SIG-M5 treated with dmso at 0.1 percent for 504 hours (cell line): ENCODE results near the gene MZT2B.
"Not testable (repeated sequence)": the region's sequence is repeated elsewhere in the genome, so short reads cannot be mapped to it uniquely, and the experiment has no call there.

Source experiments
- DNase-seq: peaks from one replicate; lab custom pipeline; 2025; ENCODE audit not compliant: unreplicated experiment; lab: John Stamatoyannopoulos, UW

MZT2B gene, protein sequence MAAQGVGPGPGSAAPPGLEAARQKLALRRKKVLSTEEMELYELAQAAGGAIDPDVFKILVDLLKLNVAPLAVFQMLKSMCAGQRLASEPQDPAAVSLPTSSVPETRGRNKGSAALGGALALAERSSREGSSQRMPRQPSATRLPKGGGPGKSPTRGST

DNA sequence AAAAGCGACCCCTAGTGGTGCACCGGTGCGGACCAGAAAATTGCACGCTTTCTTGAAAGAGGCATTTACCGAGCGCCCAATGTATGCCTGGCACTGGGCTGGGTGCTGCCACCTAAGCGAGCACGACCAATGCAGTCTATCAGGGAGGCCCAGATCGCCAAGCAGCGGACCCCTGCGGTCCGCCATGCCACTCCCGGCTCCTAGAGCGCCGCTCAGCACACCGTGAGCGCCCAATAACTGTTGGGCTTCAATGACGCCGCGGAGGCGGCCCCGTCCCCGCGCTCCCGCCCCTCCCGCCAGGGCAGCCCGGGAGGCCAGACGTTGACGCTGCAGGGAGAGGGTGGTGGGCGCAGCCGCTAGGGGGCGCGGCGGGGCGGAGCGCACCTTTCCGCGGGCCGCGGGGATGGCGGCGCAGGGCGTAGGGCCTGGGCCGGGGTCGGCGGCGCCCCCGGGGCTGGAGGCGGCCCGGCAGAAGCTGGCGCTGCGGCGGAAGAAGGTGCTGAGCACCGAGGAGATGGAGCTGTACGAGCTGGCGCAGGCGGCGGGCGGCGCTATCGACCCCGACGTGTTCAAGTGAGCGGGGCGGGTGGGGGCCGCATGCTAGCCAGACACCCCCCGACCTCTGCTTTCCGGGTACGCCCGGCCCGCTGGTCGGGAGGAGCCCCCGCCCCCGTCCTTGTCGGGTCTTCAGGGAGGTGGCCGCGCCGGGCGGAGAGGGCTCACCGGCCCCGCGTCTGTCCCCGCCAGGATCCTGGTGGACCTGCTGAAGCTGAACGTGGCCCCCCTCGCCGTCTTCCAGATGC is at the start of gene MZT2B:
TSS of gene MZT2B (plus strand) at position 383 of the 803 bp plus-strand sequence. CDS start at position 404, 21 bp downstream.
- peak; percentile 82 for DNase-seq

DNA sequence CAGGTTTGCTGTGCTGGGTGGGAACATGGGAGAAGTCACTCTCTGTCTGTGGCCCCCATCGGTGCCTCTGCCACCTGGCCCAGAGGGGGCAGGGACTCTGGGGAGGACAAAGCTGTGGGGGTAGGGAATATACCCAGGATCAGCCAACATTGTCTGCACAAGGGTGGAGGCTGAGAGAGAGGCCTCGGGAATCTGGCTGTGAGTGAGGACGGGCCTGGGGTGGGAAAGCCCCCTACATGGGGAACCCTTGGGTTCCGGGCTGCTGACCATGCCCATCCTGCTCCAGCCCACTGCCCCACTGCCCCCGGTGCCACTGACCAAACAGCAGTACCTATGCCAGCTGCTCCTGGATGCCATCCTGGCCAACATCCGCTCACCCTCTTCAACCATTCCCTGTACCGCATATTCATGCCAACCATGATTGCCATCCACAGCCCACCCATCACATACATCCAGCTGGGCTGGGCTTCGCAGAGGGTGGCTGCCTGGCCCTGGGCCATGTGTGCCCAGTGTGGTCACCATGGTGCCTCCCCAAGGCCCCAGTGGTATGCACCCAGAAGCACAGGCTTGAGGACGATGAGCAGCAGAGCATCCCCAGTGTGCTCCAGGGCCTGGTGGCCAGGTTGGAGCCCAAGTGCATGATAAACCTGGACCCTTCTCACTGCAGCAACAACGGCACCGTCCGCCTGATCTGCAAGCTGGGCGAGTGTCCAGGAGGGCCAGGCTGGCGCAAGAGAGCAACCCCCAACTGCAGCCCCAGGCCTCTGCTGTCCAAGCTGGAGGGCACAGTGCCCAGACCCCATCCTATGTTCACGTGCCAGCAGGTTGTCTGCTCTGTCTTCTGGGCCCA is 46.1 kb upstream of the MZT2B start:
- DNase-seq, result no peak

DNA sequence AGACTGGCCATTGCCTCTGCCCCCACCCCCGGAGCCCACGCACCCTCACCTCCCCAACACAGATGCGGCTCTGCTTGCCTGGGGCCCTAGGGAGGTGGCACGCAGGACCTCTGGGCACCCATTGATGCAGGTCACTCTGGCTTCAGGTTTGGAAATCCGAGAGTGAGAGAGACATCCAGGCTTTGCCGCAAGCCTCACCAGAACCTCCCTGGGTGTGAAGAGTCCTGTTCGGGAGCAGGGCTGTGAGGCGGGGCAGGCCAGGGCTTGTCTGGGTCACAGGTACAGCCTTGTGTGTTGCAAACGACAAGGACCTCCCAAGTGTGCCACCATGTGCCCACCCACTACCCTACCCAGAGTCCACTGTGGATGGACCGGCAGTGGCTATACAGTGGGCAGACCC is 45.5 kb upstream of the MZT2B start:
- DNase-seq, result not testable (repeated sequence)

DNA sequence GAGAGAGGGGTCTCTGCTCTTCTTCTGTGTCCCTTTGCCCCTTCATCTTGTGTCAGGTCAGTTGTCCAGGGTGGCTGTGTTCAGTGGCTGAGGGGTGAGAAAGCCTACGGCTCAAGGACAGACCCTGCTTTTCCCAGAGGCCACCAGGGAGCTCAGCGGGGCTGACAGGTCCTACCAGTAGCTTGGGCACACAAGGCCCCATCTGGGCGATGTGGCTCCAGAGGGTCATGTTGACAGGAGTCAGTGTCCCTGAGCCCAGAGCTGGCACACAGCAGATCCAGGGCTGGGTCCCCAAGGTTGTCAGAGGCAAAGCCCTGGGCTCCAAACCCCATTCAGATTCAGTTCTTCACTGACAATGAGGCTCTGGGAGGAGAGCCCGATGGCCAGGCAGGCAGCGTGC is 44.9 kb upstream of the MZT2B start:
- not testable (repeated sequence) for DNase-seq

DNA sequence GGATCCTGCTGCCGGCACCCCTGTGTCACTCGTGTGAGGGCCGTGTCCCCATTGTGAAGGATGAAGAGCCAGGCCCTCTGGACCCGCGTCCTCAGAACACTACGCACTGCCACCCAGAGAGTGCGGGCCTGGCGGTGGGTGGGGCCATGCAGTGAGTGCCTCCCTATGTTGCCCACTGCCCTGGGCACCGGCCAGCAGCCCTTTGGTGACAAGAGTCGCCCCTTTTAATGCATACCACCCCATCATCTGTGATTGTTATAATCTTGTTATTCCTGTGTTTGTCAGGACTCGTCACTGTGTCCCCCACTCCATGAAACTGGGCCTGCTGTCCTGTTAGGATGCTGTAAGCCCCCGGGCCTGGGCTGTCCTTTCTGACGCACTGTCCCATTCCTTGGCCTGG is 43.7 kb upstream of the MZT2B start:
- not testable (repeated sequence) for DNase-seq

DNA sequence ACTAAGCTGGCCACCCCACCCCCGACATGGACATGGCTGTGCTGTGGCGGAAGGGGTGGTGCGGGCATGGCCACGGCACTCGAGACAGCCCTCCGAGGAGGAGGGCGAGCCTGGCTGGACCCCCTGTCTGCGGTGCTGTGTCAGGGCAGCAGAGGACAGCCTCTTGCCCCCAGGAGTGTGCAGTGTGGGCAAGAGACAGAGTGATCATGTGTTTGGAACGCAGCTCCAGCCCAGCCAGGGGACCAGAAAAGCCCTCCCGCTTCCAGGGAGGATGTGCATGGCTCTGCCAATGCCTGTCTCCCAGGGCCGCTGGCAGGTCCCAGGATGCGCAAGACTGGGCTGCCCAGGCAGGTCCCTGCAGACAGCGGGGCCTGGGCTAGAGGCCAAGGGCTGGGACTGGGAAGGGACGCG is 43.2 kb upstream of the MZT2B start:
- DNase-seq, result not testable (repeated sequence)

DNA sequence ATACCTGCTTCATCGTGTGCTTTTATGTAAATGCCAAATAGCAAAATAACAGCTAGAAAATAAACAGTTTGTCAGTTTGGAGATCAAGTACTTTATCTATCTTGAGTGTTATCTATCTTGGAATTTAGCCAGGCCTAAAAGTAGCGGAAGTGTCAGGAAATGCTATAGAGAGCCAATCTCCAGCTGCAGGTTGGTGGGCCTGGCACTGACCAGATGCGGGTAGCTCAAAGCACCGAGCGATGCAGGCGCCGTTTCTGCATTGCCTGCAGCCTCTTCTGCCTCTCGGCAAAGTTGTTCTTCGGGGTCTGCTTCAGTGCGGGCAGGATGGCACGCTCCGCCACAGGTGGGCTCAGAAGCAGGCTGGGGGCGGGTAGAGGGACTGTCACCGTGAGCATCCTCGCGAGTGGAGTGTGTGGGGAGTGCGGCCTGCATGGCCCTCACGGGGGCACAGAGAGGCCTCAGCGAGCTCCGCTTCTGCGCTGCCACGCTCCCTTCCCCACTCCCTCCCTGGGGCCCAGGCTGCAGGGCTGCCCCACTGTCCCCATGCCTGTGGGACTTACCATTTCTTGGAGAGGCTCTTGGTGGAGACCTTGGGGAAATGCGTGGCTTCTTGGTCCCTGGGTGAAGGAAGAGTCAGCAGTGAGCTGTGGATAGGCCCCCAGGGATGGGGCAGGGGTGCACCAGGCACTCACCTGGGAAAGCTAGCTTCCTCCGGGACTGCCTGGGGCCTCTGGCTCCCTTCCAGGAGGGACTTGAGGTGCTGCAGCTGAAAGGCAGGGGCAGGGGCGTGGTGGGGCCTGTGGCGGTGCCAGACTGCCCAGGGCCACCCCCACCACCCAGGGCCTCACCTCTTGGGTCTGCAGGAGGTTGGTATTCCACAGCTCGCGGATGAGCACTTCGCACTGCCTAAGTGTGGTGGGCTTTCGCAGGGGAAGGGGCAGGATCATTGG is 42.5 kb upstream of the MZT2B start:
- DNase-seq, result not testable (repeated sequence)

DNA sequence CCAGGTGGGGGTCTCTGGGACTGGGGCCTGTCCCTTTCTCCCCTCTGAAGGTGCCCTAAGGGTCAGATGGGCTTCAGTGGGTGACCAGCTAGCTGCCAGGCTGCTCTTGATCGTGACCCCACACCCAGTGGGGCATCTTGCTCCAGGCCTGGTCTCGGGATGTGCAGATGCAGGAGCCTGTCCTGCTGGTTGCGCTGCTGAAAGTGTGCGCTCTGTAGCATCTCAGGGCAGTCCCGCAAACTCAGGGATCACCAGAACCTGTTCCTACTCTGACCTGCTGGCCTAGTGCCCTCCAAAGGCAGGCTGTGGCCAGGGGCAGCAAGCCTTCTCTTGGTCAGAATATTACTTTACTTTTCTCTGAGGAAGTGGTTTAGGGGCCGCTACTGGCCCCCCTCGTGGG is 41.5 kb upstream of the MZT2B start:
- not testable (repeated sequence) for DNase-seq

DNA sequence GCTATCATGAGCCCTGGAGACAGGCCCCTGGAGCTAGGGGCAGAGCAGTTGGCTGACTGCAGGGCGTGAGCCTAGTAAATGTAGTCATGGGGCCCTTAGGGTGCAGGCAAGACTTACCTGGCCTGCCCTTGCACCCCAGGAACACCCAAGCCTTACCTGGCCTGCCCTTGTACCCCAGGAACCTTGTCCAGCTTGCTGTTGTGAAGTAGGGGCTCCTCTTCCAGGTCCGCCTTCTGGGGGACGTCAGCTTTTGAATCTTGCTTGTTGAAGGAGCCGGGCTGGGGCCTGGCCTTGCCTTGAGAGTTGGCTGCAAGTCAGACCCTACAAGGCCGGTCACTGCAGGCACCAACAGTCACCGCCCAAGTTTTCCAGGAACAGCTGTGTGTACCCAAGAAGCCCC is 41.1 kb upstream of the MZT2B start:
- not testable (repeated sequence) for DNase-seq

DNA sequence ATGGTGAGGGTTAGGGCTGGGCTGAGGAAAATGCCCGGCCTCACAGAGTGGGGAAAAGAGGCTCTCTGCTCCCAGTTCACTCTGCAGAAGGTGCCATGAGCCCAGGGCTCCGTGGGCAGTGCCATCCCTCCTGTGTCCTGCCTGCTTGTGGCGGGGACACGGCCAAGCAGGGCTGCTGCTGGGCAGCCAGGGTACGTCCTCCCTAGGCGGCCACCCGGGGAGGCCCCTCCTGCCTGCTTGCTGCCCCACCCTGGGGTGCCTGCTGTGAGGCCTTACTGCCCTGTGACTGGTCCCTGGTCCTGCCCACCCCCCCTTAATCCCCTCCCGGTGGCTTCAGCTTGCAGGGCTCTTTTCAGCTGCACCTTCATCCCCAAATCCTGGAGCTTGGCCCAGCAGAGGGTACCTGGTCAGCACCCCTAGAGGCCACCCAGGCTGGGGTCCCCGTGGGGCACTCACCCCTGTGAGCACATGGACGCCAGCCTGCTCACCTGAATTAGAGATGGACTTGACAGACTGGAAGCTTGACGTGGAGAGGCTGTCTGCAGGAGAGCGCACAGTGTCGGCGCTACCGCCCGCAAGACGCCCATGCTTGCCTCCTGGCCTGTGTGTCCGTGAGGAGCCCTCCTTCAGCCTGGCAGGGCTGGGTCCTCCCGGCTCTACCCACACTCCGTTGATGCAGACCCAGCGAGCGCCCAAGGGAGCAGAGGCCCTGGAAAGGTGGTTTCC is 40.3 kb upstream of the MZT2B start:
- DNase-seq, result not testable (repeated sequence)

DNA sequence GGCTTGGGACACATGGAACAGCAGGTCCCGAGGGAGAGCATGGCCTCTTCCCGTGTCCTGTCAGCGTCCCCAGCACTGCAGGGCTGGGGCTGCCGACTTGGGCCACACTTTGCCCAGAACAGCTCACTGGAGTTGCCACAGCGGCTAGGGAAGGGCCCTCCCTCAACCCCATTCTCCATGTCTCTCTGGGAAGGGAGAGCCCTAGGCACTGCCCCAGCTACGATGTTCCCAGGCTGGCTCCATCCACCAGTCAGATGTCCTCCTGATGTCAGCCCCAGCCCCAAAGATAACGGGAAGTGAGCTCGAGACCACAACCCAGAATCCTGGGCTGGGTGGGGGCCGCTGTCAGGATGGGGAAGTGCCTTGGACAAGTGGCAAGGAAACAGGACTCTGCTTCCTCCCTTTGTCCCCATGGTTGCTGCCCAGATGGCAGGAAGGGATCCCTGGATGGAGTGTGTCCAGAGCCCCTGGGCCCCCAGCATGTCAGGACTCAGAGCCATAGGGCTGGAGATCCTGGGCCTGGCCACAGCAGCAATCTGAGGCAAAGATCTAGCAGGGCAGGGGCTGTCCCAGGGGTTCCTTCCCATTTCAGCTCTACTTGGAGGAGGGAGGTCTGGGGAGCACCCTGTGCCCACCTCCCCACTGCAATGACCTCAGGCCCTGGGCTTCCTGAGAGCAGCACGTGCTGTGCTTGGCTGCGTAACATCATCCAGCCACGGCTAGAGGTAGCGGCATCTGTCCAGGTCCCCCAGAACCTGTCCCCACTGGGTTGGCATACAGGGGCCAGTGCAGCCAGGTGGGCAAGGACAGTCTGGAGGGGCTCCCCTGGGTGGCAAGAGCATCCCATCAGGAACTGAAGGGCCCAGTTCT is 39.4 kb upstream of the MZT2B start:
- DNase-seq, result not testable (repeated sequence)

DNA sequence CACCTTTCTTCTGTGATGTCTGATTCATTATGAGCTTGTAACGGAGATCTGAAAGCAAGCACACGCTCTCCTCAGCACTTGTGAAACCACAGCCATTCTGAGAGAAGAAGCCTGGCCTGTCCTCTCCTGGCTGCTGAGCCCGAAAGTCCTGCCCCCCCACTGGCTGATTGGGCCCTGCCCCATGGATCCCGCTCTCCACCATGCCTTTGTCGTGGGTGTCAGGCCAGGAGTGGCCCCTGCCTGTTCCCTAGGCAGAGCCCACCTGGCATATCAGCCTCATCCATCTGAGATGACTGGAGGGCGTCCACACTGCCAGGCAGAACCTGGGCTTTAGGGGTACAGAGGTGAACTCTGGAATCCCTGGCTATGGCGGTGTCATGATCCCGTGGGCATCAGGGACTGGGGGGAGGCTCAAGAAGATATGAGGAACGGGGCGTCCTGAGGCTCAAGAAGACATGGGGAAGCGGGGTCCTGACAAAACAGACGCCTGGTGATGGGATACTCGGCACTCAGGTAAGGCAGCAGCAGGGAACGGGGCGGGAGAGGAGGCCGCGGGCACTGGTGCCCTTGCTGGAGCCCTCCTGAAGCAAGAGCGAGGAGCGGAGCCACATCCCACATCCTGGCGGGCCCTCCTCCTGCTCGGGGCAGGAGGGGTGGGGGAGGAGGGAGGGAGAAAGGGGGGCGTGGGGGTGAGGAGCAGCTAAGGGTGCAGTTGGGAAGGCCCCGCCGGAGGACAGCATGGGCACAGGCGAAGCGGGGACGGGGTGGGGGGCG is 38.6 kb upstream of the MZT2B start:
- not testable (repeated sequence) for DNase-seq

DNA sequence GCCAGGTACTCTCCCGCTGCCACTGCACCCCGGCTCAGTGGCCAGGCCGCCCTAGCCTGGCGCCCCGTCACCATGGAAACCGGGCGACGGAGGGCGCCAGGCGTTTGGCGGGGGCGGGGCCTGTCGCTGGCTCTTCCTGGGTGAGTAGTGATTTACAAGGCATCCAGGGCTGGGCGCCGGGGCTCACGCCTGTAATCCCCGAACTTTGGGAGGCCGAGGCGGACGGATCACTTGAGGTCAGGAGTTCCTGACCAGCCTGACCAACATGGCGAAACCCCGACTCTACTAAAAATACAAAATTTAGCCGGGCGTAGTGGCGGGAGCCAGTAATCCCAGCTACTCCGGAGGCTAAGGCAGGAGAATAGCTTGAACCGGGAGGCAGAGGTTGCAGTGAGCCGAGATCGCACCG is 37.1 kb upstream of the MZT2B start, which contains the start of gene CCDC74B:
TSS of gene CCDC74B (minus strand) at position 107 of the 409 bp plus-strand sequence. CDS start 116 bp downstream, outside the sequence.
- not testable (repeated sequence) for DNase-seq

DNA sequence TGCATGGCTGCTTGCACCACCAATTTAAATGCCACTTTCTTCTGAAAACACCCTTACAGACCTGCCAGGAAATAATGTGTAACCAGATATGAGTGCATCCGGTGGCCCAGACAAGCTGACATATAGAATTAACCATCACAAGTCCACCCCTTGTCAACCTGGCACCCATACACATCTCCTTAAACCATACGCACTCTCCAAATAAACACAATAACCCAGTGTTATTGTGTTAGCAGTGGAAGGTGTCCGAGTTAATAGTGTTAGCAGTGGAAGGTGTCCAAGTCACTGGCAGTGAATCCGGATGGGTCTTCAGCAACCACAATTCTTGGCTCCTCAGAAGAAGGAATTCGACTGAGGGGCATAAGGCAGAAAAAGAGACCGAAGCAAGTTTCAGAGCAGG is 33.5 kb upstream of the MZT2B start:
- DNase-seq, result not testable (repeated sequence)

DNA sequence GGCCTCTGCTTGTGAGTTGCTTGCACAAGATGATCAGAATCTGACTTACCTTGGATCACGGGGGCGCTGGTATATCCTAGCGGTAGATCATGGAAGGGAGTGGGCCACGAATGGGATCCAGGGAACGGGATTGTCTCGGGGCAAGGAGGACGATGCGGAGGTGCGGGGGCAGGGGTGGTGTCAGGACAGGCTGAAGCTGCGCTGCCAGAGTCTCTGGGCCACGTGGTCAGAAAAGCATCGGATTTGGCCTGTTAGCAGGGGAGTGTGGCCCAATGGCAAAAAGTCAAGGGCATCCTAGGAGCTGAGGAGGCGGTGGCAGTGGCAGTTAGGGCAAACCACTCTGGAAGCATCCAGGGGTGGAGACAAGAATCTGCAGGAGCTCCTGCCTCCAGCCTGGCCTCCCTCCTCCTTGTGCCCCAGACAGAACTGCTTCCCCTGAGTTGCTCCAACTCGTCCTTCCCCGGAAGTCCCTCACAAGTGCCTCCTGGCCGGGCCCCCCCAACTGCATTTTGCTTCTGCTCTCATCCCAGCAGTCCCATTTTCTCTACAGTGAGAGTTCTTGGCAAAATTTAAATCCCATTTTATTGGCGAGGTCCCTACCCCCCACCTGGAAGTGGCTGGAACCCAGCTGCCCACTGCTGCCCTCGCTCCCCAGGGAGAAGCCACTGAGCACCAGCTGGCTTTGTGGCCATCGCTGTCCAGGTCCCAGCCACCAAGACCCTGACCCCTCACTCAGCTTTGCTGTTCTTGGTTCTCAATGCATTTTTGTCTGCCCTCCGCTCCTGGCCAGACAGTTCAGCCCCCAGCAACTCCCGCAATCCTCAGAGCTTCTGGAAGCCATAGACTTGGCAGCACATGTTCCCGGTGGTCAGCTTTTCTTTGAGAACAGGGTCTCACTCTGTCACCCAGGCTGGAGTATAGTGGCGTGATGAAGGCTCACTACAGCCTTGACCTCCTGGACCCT is 31.6 kb upstream of the MZT2B start:
- no peak for DNase-seq

DNA sequence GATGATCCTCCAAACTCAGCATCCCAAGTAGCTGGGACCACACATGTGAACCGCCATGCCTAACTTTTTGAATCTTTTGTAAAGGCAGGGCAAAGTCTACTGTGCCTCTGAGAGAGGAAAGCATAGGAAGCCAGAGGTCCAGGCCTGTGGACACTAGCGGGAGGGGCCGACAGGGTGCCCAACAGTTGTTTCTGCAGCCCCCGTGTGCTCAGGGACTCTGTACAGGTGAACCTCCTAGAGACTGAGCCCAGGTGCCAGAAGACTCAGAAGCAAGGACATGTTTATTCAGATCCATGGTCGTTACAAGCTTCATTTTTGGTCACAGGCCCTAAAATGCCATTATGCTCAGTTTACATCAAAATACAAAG is 30.9 kb upstream of the MZT2B start:
- DNase-seq, result not testable (repeated sequence)
